Activated CD4-positive, alpha-beta T cell treated with anti-CD3 and anti-CD28 coated beads for 1 hour (primary cell): ENCODE data around the gene CNPY2.
A peak's percentile ranks its signal among the peaks of the same experiment; 100 is the strongest.
"Not testable (repeated sequence)": the region's sequence is repeated elsewhere in the genome, so short reads cannot be mapped to it uniquely, and the experiment has no call there.

Experiments
- DNase-seq: peaks from one replicate; pipeline ENCODE4 v3.0.0-alpha.2; 2020

Gene CNPY2

GRCh38 chr12:56315622-56316473, at the start of gene CNPY2:
Gene CNPY2 (minus strand): TSS chr12:56315988. CDS start chr12:56315217, 771 bp downstream.
- DNase-seq, result peak; percentile 87

DNA sequence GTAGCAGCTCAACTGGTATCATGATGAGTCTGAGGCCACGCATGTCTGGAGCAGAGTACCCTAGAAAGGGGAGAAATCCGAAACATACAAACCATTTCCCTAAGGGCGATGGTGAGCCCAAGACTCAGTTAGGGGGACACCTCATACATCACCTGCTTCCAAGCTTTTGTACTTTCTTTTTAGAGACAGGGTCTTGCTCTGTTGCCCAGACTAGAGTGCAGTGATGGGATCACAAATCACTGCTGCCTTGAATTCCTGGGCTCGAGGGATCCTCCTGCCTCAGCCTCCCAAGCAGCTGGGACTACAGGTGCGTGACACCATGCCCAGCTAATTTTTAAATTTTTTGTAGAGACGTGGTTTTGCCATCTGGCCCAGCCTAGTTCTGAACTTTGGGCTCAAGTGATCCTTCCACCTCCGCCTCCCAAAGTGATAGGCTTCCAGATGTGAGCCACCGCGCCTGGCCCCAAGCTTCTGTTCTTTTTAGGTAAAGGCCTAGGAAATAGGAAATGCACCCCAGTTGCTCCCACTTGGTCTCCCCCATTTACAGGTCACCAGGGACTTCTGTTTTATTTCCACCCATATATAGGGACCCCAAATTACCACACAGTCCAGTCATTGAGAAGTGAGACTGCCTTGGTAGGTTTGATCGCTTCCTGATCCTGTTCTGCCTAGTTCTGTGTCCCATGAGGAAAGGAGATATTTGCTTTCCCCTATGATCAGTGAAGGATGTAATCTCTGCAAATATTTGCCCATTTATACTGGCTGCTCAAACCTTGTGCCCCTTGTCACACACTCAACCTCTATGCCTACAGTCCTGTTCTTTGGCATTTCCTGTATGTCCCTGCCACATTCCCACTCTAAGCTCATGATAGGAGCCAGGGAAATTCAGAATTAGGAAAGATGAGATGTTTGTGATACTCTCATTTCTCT, 46.6 kb upstream of the CNPY2 start, which contains the start of gene APOF:
TSS of gene APOF (minus strand) at position 728 of the 930 bp plus-strand sequence. CDS start at position 616, 112 bp downstream.
- DNase-seq, result no peak

DNA sequence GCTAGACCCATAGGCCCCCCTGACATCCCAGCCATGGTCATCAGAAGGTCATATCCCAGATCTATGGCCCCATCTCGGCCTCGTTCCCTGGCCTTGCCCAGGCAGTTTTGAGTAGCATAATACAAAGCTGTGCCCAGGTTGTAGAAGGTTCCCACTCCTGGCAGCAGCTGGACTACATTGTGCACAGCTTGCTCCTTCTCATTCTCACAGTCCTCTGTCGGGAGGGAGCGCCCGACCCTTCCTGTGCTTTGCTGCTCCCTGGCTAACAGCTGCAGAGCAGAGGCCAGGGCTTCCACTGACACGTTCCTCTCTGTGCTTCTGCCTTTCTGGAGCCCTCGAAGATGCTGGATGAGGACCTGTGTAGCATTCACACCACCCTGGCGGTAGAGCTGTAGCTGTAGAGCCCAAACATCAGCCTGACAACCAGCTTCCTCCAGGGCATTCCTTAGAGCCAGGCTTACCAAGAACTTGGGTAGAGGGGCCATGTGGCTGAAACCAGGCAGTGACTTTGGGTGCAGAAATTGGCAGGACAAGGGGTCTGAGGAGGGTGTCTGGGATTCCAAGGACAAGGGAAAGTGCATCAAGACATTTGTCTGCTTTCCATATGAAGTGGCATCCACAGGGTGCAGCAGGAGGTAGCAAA, 45.8 kb upstream of the CNPY2 start:
- no peak for DNase-seq

- peak; percentile 99 for DNase-seq
These were observed 44.3 kb upstream of the CNPY2 start, which contains the start of gene STAT2 for GRCh38 chr12:56359851-56360767. Gene STAT2 (minus strand): TSS chr12:56360107. CDS start chr12:56356571, 3,536 bp downstream.

DNA sequence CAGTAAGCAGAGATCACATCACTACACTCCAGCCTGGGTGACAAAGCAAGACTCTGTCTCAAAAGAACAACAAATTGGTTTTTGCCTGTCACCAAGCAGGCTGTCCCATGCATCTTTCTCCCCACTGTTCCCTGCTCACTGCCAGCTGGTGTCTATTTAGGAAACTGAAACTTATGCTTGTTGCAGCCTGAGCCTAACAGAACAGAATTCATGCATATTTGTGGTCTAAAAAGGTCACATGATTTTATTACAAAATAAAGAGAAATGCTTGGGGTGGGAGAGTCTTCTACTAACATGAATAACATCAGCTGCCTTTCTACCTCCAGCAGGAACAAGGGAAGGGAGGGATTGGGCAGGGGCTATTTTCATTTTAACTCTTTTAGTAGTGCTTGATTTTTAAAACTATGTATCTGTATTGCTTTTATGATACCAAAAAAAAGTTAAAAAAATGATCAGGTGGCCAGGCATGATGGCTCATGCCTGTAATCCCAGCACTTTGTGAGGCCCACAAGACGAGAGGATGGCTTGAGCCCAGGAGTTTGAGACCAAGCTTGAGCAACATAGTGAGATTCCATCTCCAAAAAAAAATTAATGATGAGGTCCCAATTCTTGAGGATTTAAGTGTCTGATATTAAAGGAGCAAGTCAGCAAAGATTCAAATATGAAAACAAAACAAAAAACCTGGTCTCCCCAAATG, 43.2 kb upstream of the CNPY2 start:
- no peak for DNase-seq

DNA sequence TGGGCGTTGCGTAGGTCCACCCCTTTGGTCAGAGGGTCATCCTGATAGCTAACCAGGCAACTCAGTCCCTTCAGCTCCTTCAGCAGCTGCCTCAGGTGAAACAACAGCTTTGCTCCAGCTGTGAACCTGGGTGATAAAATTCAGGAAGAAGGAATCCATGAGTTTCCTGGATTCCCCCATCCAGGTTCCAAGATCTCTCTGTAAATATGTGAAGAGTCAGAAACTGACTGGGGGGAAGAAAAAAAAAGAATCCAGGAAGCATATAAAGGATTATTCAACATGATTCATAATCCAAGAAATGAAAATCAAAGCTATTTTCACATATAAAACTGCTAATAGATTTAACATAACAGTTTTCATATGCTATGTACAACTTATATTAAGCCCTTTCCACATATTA, 35.5 kb upstream of the CNPY2 start:
- DNase-seq, result no peak

GRCh38 chr12:56350662-56351061, 34.9 kb upstream of the CNPY2 start:
- DNase-seq, result no peak

GRCh38 chr12:56348776-56349175, 33.0 kb upstream of the CNPY2 start:
- DNase-seq, result no peak

- not testable (repeated sequence) for DNase-seq
These were observed 31.5 kb upstream of the CNPY2 start for GRCh38 chr12:56347255-56347654.

GRCh38 chr12:56346675-56347074, 30.9 kb upstream of the CNPY2 start:
- no peak for DNase-seq

DNA sequence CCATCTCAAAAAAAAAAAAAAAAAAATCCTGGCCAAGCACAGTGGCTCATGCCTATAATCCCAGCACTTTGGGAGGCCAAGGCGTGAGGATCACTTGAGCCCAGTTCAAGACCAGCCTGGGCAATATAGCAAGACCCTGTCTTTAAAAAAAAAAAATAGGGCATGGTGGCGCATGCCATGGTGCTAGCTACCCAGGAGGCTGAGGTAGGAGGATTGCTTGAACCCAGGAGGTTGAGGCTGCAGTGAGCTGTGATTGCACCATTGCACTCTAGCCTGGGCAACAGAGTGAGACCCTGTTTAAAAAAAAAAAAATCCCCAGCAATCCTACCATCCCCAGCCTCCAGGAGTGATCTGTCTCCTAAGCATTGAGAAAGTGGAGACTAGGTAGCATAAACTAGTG, 26.5 kb upstream of the CNPY2 start:
- DNase-seq, result not testable (repeated sequence)

DNA sequence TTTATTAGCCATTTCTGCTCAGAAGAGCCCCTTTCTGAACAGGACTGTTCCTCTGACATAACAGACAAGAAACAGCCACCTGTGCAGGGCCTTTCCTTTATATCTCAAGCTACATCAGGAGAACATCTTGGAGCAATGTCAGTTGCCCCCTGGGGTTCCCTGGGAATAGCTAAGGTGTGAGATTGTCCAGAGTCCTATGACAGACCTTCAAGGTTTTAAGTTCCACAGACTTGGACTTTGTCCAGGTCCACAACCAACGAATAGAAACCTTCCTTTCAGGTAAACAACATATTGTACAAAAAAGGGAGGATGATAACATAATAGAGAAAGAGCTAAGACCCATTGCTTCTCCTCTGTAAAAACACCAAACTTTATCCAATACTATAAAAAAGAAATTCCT, 25.8 kb upstream of the CNPY2 start:
- no peak for DNase-seq

DNA sequence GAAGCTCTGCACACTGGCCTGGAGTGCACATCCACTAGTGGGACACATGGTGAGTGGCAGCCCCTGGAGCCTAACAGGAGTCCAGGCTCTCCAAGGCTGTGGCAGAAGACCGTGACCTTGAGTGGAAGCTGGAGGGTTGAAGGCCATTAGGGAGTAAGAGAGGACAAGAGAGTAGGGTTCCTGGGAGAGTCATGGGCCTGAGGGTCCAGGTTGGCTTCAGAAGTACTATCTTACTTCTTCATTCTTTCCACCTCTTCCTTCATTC, 23.3 kb upstream of the CNPY2 start:
- DNase-seq, result no peak

- peak; percentile 79 for DNase-seq
These were observed 22.7 kb upstream of the CNPY2 start, which contains the start of gene IL23A for GRCh38 chr12:56338308-56339157. Gene IL23A (plus strand): TSS chr12:56338884. CDS start chr12:56339045, 161 bp downstream.

- DNase-seq, result no peak
These were observed 22.0 kb upstream of the CNPY2 start for GRCh38 chr12:56337753-56338251.

GRCh38 chr12:56336361-56337167, 20.8 kb upstream of the CNPY2 start:
- no peak for DNase-seq

DNA sequence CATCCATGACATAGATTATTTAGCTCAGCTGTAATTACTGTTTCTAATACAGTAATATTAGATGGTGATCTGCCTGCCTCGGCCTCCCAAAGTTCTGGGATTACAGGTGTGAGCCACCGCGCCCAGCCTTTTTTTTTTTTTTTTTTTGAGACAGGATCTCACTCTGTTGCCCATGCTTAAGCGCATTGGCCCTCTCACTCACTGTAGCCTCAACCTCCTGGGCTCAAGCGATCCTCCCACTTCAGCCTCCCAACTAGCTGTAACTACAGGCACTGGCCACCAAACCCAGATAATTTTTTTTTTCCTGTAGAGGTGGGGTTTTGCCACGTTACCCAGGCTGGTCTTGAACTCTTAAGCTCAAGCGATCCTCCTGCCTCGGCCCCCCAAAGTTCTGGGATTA, 19.7 kb upstream of the CNPY2 start:
- DNase-seq, result not testable (repeated sequence)

DNA sequence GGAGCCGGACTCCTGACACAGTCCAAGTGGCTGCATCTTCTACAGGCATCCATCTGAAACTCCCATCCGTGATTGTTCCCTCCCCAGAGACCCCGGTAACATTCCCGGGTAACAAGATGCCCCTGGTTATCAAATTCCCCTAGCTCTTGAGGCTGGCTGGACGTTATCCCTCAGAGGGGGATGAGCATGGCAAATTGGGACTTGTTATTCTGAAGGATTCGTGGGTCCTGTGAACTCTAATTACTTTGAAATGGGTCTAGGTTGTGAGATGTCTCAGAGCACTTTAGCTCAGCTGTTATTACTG, 18.7 kb upstream of the CNPY2 start:
- DNase-seq, result no peak
